ENCODE data around the gene MIER2. TPM values are rescaled to one million over a fixed set of nuclear protein-coding genes. Genes with fewer than 3 reads are reported as not detected.

The MIER2 gene
- polyA plus RNA-seq, 3 donors, result 3.6 to 21.9 (median 6.9) TPM

GRCh38 chr19:373391-374182, 29.0 kb upstream of the MIER2 start:
- 88% methylated on average over 11 of the region's 24 CpGs for WGBS (ENCODE audit: insufficient coverage)
- no peak overlapping the region for H3K27ac Mint-ChIP-seq
- H3K79me2 ChIP-seq (ENCODE audit: insufficient read depth, low read length), result no peaks in the 10 kb centered on the region
- intact Hi-C loops (cut with micrococcal nuclease), result no loop called here
- no peak overlapping the region for H3K4me2 ChIP-seq (replicated peaks; ENCODE audit: extremely low read depth, low read length, poor library complexity, severe bottlenecking)
- no peaks in the 10 kb centered on the region for H3K9me3 ChIP-seq (replicated peaks in 1 of 2; ENCODE audit: control insufficient read depth in 1 of 2, insufficient read depth in 1 of 2, low read length in 2 of 2)
- no peaks in the 10 kb centered on the region for H3K36me3 ChIP-seq (replicated peaks in 1 of 2; ENCODE audit: control insufficient read depth in 1 of 2, insufficient read depth in 2 of 2, low read length in 2 of 2)
- no peak overlapping the region for H3K4me3 ChIP-seq (replicated peaks in 1 of 3; ENCODE audit: low read depth in 2 of 3, low read length in 3 of 3)
- no peaks in the 10 kb centered on the region for H3K4me1 Mint-ChIP-seq
- no peaks in the 10 kb centered on the region for H3K27me3 ChIP-seq (ENCODE audit: control insufficient read depth in 2 of 2, insufficient read depth in 2 of 2, low read length in 2 of 2)
- no peak overlapping the region for H3K27ac ChIP-seq (ENCODE audit: low read depth in 1 of 2, low read length in 2 of 2)
- H3K4me3 Mint-ChIP-seq, result no peak overlapping the region
- no peaks in the 10 kb centered on the region for H3K4me1 ChIP-seq (ENCODE audit: control insufficient read depth in 1 of 2, insufficient read depth in 2 of 2, low read length in 2 of 2)
- no peak overlapping the region for H3K9ac ChIP-seq (ENCODE audit: insufficient read depth, low read length, poor library complexity, severe bottlenecking)
- H3K36me3 Mint-ChIP-seq, result no peaks in the 10 kb centered on the region
- H3K9me3 Mint-ChIP-seq, result peaks cover 0 to 4% (median 0%) of the 10 kb centered on the region in 7 donors
- TF ChIP-seq CTCF (IDR thresholded peaks at IDR 0.05), result no peak
- DNase-seq, result no peak
- H4K20me1 ChIP-seq (ENCODE audit: insufficient read depth, low read length), result no peaks in the 10 kb centered on the region
- H3K27me3 Mint-ChIP-seq (ENCODE audit: low read depth in 3 of 3), result peaks cover 6 to 25% (median 11%) of the 10 kb centered on the region in 3 donors
- H2AFZ ChIP-seq (ENCODE audit: insufficient read depth, low read depth, low read length, poor library complexity, severe bottlenecking), result no peak overlapping the region

- TF ChIP-seq CTCF (IDR thresholded peaks at IDR 0.05), result no peak
- no peak overlapping the region for H3K4me3 ChIP-seq (replicated peaks in 1 of 3; ENCODE audit: low read depth in 2 of 3, low read length in 3 of 3)
- H2AFZ ChIP-seq (ENCODE audit: insufficient read depth, low read depth, low read length, poor library complexity, severe bottlenecking), result no peak overlapping the region
- H4K20me1 ChIP-seq (ENCODE audit: insufficient read depth, low read length), result no peaks in the 10 kb centered on the region
- no peak overlapping the region for H3K27ac Mint-ChIP-seq
- no peaks in the 10 kb centered on the region for H3K4me1 Mint-ChIP-seq
- H3K79me2 ChIP-seq (ENCODE audit: insufficient read depth, low read length), result no peaks in the 10 kb centered on the region
- no peak for DNase-seq
- no peaks in the 10 kb centered on the region for H3K36me3 ChIP-seq (replicated peaks in 1 of 2; ENCODE audit: control insufficient read depth in 1 of 2, insufficient read depth in 2 of 2, low read length in 2 of 2)
- no peaks in the 10 kb centered on the region for H3K9me3 ChIP-seq (replicated peaks in 1 of 2; ENCODE audit: control insufficient read depth in 1 of 2, insufficient read depth in 1 of 2, low read length in 2 of 2)
- peaks cover 0 to 4% (median 0%) of the 10 kb centered on the region in 7 donors for H3K9me3 Mint-ChIP-seq
- H3K27me3 Mint-ChIP-seq (ENCODE audit: low read depth in 3 of 3), result peaks cover 11 to 32% (median 13%) of the 10 kb centered on the region in 3 donors
- H3K4me2 ChIP-seq (replicated peaks; ENCODE audit: extremely low read depth, low read length, poor library complexity, severe bottlenecking), result no peak overlapping the region
- H3K27ac ChIP-seq (ENCODE audit: low read depth in 1 of 2, low read length in 2 of 2), result no peak overlapping the region
- intact Hi-C loops (cut with micrococcal nuclease), result no loop called here
- WGBS (ENCODE audit: insufficient coverage), result 70% methylated on average over 11 of the region's 14 CpGs
- no peaks in the 10 kb centered on the region for H3K27me3 ChIP-seq (ENCODE audit: control insufficient read depth in 2 of 2, insufficient read depth in 2 of 2, low read length in 2 of 2)
- no peak overlapping the region for H3K9ac ChIP-seq (ENCODE audit: insufficient read depth, low read length, poor library complexity, severe bottlenecking)
- no peak overlapping the region for H3K4me3 Mint-ChIP-seq
- H3K36me3 Mint-ChIP-seq, result no peaks in the 10 kb centered on the region
- no peaks in the 10 kb centered on the region for H3K4me1 ChIP-seq (ENCODE audit: control insufficient read depth in 1 of 2, insufficient read depth in 2 of 2, low read length in 2 of 2)
These were observed 27.8 kb upstream of the MIER2 start for GRCh38 chr19:372306-372890.

Data from CD14-positive monocyte (primary cell).